GM23338 (cell line): ENCODE measurements around the gene EFCAB9.

Experiments used
- EZH2 ChIP-seq: fragments of 200-600 bp; sonication (generic); IDR thresholded peaks from one replicate; pipeline ENCODE4 v1.8.0; 2017; ENCODE audit warnings: antibody characterized with exemption, mild to moderate bottlenecking, low read depth; ENCODE audit not compliant: unreplicated experiment
- TF ChIP-seq, protein P1 (sequence below), 2 experiments: fragments of 200-600 bp in 1 of 2; sonication (generic) in 1 of 2; conservative IDR thresholded peaks; 2 replicates each; pipeline versions ENCODE4 v1.5.1 to v1.6.1; 2016 to 2017; ENCODE audit warnings: antibody characterized with exemption in 2 of 2, low read depth in 2 of 2, mild to moderate bottlenecking in 2 of 2, moderate library complexity in 1 of 2
- TF ChIP-seq, protein P2 (sequence below): fragments of 250-450 bp; sonication (Bioruptor Pico); IDR thresholded peaks from 2 replicates; pipeline ENCODE4 v1.5.0; 2020; ENCODE audit warnings: mild to moderate bottlenecking, moderate library complexity

DNA sequence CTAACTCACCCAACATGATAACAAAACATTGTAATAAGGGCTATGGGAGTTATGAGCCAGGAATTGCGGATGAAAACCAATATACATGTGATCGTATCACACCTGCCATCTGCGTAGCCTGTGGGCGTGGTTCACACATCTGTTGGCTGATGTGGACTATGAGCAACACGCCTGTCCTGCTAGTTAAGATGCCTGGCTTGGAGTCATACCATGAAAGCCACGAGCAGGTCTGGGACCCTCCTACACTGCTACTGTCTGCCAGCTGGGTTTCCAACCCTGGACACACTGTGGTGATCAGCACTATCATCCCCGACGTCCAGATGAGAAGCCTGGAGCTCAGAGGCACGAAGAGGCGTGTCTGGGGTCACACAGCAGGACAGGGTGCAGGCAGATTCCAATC is 46.1 kb upstream of the EFCAB9 start:
- TF ChIP-seq EZH2 = no peak
- TF ChIP-seq, protein P1, sequence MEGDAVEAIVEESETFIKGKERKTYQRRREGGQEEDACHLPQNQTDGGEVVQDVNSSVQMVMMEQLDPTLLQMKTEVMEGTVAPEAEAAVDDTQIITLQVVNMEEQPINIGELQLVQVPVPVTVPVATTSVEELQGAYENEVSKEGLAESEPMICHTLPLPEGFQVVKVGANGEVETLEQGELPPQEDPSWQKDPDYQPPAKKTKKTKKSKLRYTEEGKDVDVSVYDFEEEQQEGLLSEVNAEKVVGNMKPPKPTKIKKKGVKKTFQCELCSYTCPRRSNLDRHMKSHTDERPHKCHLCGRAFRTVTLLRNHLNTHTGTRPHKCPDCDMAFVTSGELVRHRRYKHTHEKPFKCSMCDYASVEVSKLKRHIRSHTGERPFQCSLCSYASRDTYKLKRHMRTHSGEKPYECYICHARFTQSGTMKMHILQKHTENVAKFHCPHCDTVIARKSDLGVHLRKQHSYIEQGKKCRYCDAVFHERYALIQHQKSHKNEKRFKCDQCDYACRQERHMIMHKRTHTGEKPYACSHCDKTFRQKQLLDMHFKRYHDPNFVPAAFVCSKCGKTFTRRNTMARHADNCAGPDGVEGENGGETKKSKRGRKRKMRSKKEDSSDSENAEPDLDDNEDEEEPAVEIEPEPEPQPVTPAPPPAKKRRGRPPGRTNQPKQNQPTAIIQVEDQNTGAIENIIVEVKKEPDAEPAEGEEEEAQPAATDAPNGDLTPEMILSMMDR (conservative IDR thresholded peaks at IDR 0.05; ENCODE audit: low read depth in 2 of 2) = no peak
- TF ChIP-seq, protein P2, sequence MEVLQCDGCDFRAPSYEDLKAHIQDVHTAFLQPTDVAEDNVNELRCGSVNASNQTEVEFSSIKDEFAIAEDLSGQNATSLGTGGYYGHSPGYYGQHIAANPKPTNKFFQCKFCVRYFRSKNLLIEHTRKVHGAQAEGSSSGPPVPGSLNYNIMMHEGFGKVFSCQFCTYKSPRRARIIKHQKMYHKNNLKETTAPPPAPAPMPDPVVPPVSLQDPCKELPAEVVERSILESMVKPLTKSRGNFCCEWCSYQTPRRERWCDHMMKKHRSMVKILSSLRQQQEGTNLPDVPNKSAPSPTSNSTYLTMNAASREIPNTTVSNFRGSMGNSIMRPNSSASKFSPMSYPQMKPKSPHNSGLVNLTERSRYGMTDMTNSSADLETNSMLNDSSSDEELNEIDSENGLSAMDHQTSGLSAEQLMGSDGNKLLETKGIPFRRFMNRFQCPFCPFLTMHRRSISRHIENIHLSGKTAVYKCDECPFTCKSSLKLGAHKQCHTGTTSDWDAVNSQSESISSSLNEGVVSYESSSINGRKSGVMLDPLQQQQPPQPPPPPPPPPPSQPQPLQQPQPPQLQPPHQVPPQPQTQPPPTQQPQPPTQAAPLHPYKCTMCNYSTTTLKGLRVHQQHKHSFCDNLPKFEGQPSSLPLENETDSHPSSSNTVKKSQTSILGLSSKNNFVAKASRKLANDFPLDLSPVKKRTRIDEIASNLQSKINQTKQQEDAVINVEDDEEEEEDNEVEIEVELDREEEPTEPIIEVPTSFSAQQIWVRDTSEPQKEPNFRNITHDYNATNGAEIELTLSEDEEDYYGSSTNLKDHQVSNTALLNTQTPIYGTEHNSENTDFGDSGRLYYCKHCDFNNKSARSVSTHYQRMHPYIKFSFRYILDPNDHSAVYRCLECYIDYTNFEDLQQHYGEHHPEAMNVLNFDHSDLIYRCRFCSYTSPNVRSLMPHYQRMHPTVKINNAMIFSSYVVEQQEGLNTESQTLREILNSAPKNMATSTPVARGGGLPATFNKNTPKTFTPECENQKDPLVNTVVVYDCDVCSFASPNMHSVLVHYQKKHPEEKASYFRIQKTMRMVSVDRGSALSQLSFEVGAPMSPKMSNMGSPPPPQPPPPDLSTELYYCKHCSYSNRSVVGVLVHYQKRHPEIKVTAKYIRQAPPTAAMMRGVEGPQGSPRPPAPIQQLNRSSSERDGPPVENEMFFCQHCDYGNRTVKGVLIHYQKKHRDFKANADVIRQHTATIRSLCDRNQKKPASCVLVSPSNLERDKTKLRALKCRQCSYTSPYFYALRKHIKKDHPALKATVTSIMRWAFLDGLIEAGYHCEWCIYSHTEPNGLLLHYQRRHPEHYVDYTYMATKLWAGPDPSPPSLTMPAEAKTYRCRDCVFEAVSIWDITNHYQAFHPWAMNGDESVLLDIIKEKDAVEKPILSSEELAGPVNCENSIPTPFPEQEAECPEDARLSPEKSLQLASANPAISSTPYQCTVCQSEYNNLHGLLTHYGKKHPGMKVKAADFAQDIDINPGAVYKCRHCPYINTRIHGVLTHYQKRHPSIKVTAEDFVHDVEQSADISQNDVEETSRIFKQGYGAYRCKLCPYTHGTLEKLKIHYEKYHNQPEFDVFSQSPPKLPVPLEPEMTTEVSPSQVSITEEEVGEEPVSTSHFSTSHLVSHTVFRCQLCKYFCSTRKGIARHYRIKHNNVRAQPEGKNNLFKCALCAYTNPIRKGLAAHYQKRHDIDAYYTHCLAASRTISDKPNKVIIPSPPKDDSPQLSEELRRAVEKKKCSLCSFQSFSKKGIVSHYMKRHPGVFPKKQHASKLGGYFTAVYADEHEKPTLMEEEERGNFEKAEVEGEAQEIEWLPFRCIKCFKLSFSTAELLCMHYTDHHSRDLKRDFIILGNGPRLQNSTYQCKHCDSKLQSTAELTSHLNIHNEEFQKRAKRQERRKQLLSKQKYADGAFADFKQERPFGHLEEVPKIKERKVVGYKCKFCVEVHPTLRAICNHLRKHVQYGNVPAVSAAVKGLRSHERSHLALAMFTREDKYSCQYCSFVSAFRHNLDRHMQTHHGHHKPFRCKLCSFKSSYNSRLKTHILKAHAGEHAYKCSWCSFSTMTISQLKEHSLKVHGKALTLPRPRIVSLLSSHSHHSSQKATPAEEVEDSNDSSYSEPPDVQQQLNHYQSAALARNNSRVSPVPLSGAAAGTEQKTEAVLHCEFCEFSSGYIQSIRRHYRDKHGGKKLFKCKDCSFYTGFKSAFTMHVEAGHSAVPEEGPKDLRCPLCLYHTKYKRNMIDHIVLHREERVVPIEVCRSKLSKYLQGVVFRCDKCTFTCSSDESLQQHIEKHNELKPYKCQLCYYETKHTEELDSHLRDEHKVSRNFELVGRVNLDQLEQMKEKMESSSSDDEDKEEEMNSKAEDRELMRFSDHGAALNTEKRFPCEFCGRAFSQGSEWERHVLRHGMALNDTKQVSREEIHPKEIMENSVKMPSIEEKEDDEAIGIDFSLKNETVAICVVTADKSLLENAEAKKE (CRISPR knock-in tag) = no peak
